AG09309 (cell line): Measurements from ENCODE around the gene BORCS8.
A peak's percentile ranks its signal among the peaks of the same experiment; 100 is the strongest.

Source experiments
- DNase-seq: peaks from one replicate; pipeline ENCODE4 v3.0.0-alpha.2; 2010; ENCODE audit warnings: low read depth
- H3K4me3 ChIP-seq: 2 replicates; pipeline ENCODE4 v1.5.1; 2011; ENCODE audit warnings: mild to moderate bottlenecking, low read depth, low read length, moderate library complexity; ENCODE audit not compliant: control insufficient read depth
- CTCF ChIP-seq: IDR thresholded peaks from 2 replicates; pipeline ENCODE4 v1.5.1; 2011; ENCODE audit warnings: mild to moderate bottlenecking, low read depth, low read length, inconsistent platforms; ENCODE audit not compliant: insufficient read depth, control insufficient read depth; ENCODE audit errors: missing control alignments

BORCS8 gene

GRCh38 chr19:19145684-19146608 is 46.0 kb downstream of the BORCS8 start:
- H3K4me3 ChIP-seq = no peak overlapping the region
- peak; percentile 98 for TF ChIP-seq CTCF
- DNase-seq = no peak

- no peak for DNase-seq
- TF ChIP-seq CTCF = no peak
- no peak overlapping the region for H3K4me3 ChIP-seq
Measured at GRCh38 chr19:19145281-19145680, 46.7 kb downstream of the BORCS8 start.

GRCh38 chr19:19142347-19142746 is 49.6 kb downstream of the BORCS8 start:
- no peak for TF ChIP-seq CTCF
- no peak for DNase-seq
- no peak overlapping the region for H3K4me3 ChIP-seq

GRCh38 chr19:19140476-19140875 is 51.5 kb downstream of the BORCS8 start:
- no peak overlapping the region for H3K4me3 ChIP-seq
- DNase-seq = no peak
- no peak for TF ChIP-seq CTCF

GRCh38 chr19:19139876-19140229 is 52.1 kb downstream of the BORCS8 start:
- H3K4me3 ChIP-seq = no peak overlapping the region
- TF ChIP-seq CTCF = no peak
- no peak for DNase-seq

- DNase-seq = peak; percentile 98
- H3K4me3 ChIP-seq = peak within 1 kb of the TSS; percentile 68
- TF ChIP-seq CTCF = no peak
Measured at GRCh38 chr19:19138109-19138981, 53.6 kb downstream of the BORCS8 start, which contains the start of gene TMEM161A. TMEM161A (minus strand) TSS chr19:19138478; CDS start chr19:19138428, 50 bp downstream.
